ENCODE measurements around the gene CALCA. TPM values are rescaled to one million over a fixed set of nuclear protein-coding genes. Genes with fewer than 3 reads are reported as not detected.

CALCA gene
- total and polyA plus RNA-seq, 7 experiments from 2014 or later, result not detected

DNA sequence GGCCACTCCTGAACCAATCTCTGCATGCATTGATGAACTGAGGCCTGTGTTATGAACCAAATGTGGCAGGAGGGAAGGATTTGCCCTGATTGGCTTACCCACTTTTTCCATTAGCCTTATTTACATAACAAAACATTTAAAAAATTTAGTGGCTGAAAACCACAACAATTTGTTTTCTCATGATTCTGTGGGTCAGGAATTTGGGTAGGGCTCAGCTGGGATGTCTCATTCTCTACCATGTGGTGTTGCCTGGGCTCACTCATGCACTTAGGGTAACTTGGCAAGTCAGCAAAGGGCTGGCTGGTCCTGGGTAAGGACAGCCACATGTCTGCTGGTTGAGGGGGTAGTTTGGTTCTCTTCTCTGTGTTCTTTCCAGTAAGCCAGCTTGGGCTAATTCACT lies 45.0 kb downstream of the CALCA start:
- Histone ChIP-seq H3K27me3 (ENCODE audit: control insufficient read depth in 2 of 2, insufficient read depth in 2 of 2, low read length in 2 of 2) (no peaks in the 10 kb centered on the region), H3K4me1 (ENCODE audit: control insufficient read depth in 2 of 2, insufficient read depth in 2 of 2, low read length in 2 of 2) (no peaks in the 10 kb centered on the region), H3K4me3 (ENCODE audit: low read length) (no peak overlapping the region), H3K36me3 (ENCODE audit: control insufficient read depth in 2 of 3, insufficient read depth in 3 of 3, low read length in 3 of 3) (no peaks in the 10 kb centered on the region), H3K9me3 (ENCODE audit: control insufficient read depth in 2 of 3, low read length in 3 of 3) (no peaks in the 10 kb centered on the region), H3K27ac (ENCODE audit: low read depth, low read length) (no peak overlapping the region)
- no peak overlapping the region for H3K4me3 Mint-ChIP-seq
- CTCF ChIA-PET, result no interaction called here
- intact Hi-C loops (cut with micrococcal nuclease), result no loop called here
- DNase-seq (no peak), ATAC-seq (no peak)
- peaks cover 5 to 38% (median 17%) of the 10 kb centered on the region in 5 donors for H3K36me3 Mint-ChIP-seq
- H3K9me3 Mint-ChIP-seq, result peaks cover 0 to 14% (median 6%) of the 10 kb centered on the region in 11 donors
- H3K27me3 Mint-ChIP-seq, result no peaks in the 10 kb centered on the region
- POLR2A ChIA-PET, result interaction anchor here (0.7 kb wide), 1 partner anchor 27 kb away, joined by 3 read pairs; no protein-coding TSS in a partner anchor
- no peak overlapping the region for H3K27ac Mint-ChIP-seq
- H3K4me1 Mint-ChIP-seq, result no peaks in the 10 kb centered on the region

DNA sequence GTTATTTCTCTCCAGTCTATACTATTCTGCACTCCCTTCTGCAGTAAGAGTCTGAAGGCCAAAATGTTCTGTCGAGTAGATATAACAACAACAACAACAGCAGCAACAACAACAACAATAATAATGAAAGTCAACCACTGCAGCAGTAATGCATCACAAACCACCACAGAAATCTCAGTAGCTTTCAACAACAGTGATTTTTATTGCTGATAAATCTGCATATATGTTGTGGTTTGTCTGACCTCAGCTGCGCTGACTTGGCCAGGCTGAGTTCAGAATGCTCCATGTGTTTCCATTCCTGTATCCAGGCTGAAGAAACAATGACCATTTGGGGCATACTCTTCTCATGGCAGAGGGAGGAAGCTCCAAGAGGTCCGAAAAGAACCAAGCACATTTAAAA lies 47.8 kb downstream of the CALCA start:
- Histone ChIP-seq H3K4me3 (ENCODE audit: low read length) (no peak overlapping the region), H3K4me1 (ENCODE audit: control insufficient read depth in 2 of 2, insufficient read depth in 2 of 2, low read length in 2 of 2) (no peaks in the 10 kb centered on the region), H3K9me3 (ENCODE audit: control insufficient read depth in 2 of 3, low read length in 3 of 3) (no peaks in the 10 kb centered on the region), H3K27me3 (ENCODE audit: control insufficient read depth in 2 of 2, insufficient read depth in 2 of 2, low read length in 2 of 2) (no peaks in the 10 kb centered on the region), H3K36me3 (ENCODE audit: control insufficient read depth in 2 of 3, insufficient read depth in 3 of 3, low read length in 3 of 3) (no peaks in the 10 kb centered on the region), H3K27ac (ENCODE audit: low read depth, low read length) (no peak overlapping the region)
- ChIA-PET CTCF (interaction anchor here (1.0 kb wide), 1 partner anchor 645 kb away, joined by 3 read pairs; no protein-coding TSS in a partner anchor), POLR2A (no interaction called here)
- H3K4me1 Mint-ChIP-seq, result no peaks in the 10 kb centered on the region
- no peak overlapping the region for H3K4me3 Mint-ChIP-seq
- no peak for DNase-seq
- peaks cover 0 to 4% (median 0%) of the 10 kb centered on the region in 5 donors for H3K27me3 Mint-ChIP-seq
- no peak for ATAC-seq
- no peak overlapping the region for H3K27ac Mint-ChIP-seq
- peaks cover 0 to 14% (median 6%) of the 10 kb centered on the region in 11 donors for H3K9me3 Mint-ChIP-seq
- intact Hi-C loops (cut with micrococcal nuclease), result no loop called here
- H3K36me3 Mint-ChIP-seq, result peaks cover 5 to 34% (median 14%) of the 10 kb centered on the region in 5 donors

Other genes starting within 250 kb of the CALCA start
- 10 to 100 TPM; 13.3 to 18.6 (median 14.7) TPM for gene CYP2R1, start 80.1 kb downstream of the CALCA start, total RNA-seq
- 10 to 100 TPM; 18.2 to 19.1 TPM for gene CYP2R1, start 80.1 kb downstream of the CALCA start, polyA plus RNA-seq
- gene CALCB, start 101.2 kb upstream of the CALCA start, total RNA-seq, result 1 to 10 TPM in 3 of 5 experiments, under 1 TPM in 2; 0.59 to 1.1 (median 1.0) TPM
- under 1 TPM; 0.18 to 0.32 TPM for gene CALCB, start 101.2 kb upstream of the CALCA start, polyA plus RNA-seq
- under 1 TPM in 4 of 5 experiments, not detected in 1; 0.14 to 0.56 (median 0.19) TPM for gene INSC, start 142.6 kb upstream of the CALCA start, total RNA-seq
- gene INSC, start 142.6 kb upstream of the CALCA start, polyA plus RNA-seq, result under 1 TPM in 1 of 2 donors, not detected in 1; 0.24 TPM